ENCODE measurements around the gene CAMSAP2. TPM values are rescaled to one million over a fixed set of nuclear protein-coding genes. Genes with fewer than 3 reads are reported as not detected.

Gene CAMSAP2
- polyA plus RNA-seq, 4 donors = 35.7 to 48.8 (median 43.4) TPM

- DNase-seq (ENCODE audit: low read depth in 4 of 4, low spot score in 3 of 4) = no peak
Observed at GRCh38 chr1:200873671-200874397, 135.1 kb downstream of the CAMSAP2 start.

GRCh38 chr1:200874694-200875093 lies 136.0 kb downstream of the CAMSAP2 start:
- DNase-seq (ENCODE audit: low read depth in 4 of 4, low spot score in 3 of 4) = no peak

DNA sequence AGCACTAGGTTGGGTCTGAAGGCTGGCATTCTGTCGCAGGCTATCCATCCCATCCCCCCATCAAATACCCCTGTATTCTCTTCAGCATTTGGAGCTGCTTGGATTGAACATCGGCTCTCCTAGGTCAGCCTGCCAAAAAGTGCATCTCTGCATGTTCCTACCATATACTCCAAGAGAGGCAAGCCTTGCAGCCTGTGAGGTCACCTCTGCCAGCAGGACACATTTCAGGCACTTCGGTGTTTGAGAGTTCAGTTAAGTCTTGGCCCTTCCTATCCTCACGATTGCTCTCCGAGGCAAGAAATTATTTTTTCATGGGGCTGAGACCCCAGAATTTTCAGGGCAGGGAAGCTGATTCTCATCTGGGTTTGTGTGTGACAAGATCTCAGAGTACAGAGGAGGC lies 136.7 kb downstream of the CAMSAP2 start:
- no peak for DNase-seq (ENCODE audit: low read depth in 4 of 4, low spot score in 3 of 4)

DNA sequence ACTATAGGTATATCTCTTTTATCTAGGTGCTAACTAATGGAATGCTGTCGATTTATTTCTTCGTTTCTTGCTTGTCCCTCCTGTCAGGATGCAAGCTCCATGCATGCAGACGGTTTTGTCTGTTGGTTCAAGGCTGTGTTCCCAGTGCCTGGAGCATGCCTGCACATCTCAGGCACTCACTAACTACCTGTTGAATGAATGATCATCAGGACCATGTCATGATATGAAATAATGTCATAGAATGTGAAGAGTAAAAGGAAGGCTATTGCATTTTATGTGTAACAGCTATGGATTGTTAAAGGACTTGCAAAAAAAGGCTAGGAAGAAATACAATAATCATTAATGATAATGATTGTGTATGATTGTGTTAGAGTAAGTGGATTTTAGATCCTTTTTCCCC lies 138.3 kb downstream of the CAMSAP2 start:
- DNase-seq (ENCODE audit: low read depth in 4 of 4, low spot score in 3 of 4) = no peak

- DNase-seq (ENCODE audit: low read depth in 4 of 4, low spot score in 3 of 4) = no peak
Observed at GRCh38 chr1:200877839-200878551, 139.3 kb downstream of the CAMSAP2 start.

- DNase-seq (ENCODE audit: low read depth in 4 of 4, low spot score in 3 of 4) = no peak
Observed at GRCh38 chr1:200880212-200880611, 141.5 kb downstream of the CAMSAP2 start.

DNA sequence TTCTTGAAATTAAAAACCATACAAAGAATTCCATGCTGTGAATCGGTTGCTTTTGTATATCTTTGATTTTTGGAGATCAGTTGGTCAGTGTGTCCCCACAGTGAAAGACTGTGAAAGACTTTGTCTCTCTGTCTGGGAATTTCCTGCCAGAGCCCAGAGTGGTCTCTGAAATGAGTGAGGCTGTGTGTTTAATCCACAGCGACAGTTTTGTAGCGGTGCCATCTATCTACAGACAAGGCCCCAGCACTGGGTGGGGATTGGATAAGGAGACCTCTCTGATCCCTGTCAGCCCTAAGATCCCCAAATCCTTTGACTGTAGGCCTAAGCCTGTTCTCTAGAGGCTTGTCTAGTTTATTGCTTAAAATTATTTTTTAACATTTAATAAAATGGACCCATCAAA lies 144.4 kb downstream of the CAMSAP2 start:
- DNase-seq (ENCODE audit: low read depth in 4 of 4, low spot score in 3 of 4) = no peak

DNA sequence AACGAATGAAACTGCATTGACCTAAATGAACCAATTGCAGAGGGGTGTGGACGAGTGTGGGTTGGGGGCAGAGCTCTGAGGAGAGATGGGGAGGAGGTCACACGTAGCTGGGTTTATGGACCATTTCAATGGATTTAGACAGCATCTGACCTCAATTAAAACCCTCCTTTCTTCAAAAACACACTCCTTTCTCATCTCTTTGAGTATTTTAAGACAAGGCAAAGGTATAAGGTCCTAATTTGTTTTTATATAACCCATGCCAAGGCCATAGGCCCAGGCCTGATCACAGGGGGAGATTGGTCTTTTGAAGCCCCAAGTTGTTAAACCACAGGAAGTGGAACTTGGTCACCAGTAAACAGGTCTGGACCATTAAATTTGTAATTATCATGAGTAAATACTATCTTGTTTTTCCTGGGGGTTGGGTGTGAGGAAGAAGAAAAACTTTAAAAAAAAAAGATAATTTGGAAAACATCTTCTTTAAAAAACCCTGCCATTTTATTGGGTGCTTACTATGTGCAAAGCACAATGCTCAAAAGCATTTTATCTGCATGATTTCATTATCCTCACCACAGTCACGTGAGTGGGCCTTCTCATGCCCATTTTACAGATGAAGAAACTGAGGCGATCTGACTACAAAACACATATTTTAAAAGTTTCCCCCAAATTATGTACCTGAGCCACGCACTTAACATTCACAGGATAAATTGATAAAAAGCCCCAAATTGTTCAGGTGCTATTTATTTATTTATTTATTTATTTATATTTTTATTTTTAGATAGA lies 147.1 kb downstream of the CAMSAP2 start:
- no peak for DNase-seq (ENCODE audit: low read depth in 4 of 4, low spot score in 3 of 4)

DNA sequence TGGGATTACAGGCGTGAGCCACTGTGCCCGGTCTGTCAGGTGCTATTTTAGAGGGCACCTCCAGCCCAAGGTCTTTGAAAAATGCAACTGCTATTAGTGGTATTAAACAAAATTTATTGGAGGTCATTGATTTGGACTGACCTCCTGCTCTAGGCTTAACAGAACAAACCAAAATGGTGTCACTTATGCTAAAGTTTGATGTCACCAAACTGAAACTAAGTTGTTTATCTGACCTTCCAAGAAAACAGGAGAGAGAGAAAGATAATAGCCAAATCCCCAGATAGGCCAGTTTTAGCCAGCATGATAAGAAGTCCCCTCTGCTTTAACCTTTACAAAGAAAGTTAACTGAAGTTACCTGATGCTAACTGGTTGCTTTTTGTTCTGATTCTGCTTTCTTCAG lies 147.9 kb downstream of the CAMSAP2 start:
- DNase-seq (ENCODE audit: low read depth in 4 of 4, low spot score in 3 of 4) = no peak

DNA sequence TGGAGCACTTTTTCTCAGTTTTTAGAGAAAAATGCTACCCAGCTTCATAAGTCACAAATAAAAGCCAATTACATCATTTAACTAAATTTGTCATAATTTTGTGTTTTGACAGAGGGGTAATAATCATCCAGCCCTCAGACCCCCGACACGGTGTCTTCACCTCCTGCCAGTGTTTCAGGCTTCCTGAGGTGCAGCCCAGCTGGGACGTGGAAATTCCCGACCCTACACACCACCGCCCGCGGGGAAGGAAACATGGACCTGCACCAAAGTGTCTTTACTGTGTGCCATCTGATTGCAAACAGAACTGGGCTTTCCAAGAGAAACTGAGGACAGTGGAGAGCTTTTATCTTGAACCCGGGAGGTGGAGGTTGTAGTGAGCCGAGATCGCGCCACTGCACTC lies 148.3 kb downstream of the CAMSAP2 start:
- no peak for DNase-seq (ENCODE audit: low read depth in 4 of 4, low spot score in 3 of 4)

- DNase-seq (ENCODE audit: low read depth in 4 of 4, low spot score in 3 of 4) = no peak
Observed at GRCh38 chr1:200887772-200888348, 149.2 kb downstream of the CAMSAP2 start.

- DNase-seq (ENCODE audit: low read depth in 4 of 4, low spot score in 3 of 4) = no peak
Observed at GRCh38 chr1:200888349-200888838, 149.7 kb downstream of the CAMSAP2 start.

DNA sequence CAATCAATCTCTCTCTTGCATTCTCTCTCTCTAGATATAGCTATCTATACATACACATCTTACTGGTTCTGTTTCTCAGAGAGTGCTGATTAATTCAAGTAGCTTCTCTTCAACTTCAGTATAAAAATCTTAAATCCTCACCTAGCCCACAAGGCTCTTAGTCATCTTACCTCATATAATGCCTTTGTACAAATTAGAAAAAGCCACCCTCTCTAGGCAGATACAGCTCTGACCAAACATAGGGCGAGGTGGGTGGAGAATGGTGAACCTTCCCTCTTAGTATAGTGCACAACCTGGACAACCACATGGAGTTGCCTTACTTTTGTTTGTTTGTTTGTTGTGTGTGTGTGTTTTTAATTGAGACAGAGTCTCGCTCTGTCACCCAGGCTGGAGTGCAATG lies 150.9 kb downstream of the CAMSAP2 start:
- DNase-seq (ENCODE audit: low read depth in 4 of 4, low spot score in 3 of 4) = no peak

DNA sequence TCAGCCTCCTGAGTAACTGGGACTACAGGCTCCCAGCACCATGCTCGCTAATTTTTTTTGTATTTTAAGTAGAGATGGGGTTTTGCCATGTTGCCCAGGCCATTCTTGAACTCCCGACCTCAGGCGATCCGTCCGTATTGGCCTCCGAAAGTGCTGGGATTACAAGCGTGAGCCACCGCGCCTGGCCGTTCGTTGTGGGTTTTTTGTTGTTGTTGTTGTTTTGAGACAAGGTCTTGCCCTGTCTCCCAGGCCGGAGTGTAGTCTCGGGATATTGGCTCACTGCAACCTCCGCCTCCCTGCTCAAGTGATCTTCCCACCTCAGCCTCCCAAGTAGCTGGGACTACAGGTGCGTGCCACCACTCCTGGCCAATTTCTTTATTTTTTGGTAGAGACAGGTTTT lies 151.3 kb downstream of the CAMSAP2 start:
- DNase-seq (ENCODE audit: low read depth in 4 of 4, low spot score in 3 of 4) = no peak

- DNase-seq (ENCODE audit: low read depth in 4 of 4, low spot score in 3 of 4) = peak in 1 of 4 donors; percentile 70
Observed at GRCh38 chr1:200890818-200891773, 152.4 kb downstream of the CAMSAP2 start.

DNA sequence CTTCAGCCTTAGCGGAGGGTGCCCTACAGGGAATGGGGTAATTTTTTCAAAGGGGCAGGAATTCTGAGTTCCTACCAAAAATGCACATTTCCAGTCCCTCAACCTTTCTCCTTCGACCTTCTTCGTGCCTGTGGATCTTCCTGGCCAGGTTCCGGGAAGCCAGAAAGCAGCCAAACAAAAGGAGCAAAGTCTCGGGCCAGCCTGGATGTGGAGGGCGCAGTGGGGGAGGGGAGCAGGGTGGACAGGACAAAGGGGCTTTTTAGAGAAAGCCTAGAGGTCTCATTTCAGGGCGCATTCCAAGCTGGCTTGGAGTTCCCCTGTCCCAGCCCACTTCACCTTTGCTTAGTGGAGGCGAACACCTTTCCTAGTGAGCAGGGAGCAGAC lies 153.1 kb downstream of the CAMSAP2 start:
- no peak for DNase-seq (ENCODE audit: low read depth in 4 of 4, low spot score in 3 of 4)

DNA sequence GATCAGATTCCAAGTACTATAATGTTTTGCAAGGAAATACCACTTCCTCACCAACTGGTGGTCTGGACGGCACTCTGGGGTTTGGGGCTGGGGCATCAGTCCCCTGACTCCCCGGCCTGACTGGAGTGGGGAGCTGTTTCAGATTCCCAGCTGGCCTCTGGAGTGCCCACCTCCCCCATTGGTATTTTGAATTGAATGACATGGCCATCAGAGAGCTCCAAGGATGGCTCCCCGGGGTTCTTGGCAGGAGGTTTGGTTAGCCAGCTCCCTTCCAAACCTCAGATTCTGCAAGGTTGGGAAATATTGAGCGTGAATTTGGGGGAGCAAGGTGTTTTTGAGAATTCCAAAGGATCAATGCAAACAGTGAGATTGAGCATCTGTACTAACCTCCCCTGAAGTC lies 153.9 kb downstream of the CAMSAP2 start:
- DNase-seq (ENCODE audit: low read depth in 4 of 4, low spot score in 3 of 4) = no peak

DNA sequence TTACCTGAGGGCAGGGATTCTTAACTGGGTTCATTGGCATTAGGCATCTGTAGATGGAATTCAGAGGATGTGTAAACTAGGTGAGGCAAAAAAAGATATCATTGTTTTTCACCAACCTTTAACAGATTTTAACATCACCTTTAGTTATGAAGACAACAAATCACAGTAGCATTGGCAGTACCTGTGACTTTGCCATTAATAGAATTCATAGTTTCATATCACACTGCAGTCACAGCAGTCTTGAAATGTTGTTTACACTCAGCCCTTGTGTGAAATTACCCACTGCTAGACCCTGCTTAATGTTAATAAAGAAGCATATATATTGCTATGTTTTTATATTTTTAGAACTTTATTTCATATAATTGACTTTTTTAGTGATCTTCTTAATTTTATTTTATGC lies 154.3 kb downstream of the CAMSAP2 start:
- no peak for DNase-seq (ENCODE audit: low read depth in 4 of 4, low spot score in 3 of 4)

DNA sequence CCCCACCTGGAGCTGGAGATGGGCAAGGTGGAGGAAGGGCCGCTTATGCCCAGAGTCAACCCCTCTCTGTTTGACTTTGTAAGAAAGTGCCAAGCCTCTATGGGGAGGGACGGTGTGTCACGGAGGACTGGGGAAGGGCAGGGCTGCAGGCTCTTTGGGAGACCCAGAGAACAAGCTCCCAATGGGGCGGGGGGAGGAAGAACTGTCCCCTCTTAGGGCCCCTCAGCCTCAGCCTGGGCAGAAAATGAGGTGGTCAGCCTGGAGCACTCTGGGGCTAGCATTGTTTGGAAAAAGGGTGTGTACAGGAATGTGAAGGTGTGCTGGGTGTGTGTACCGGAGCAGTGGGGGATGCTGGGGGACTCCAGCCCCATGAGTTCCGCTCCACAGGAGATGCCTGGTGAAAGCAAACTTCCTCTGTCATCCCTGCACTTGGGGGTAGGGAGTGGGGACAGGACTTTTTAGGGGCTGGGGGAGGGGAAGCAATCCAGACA lies 154.8 kb downstream of the CAMSAP2 start:
- DNase-seq (ENCODE audit: low read depth in 4 of 4, low spot score in 3 of 4) = no peak
